ENCODE results near the gene RPA3.
A peak's percentile ranks its signal among the peaks of the same experiment; 100 is the strongest.

RPA3 gene

DNA sequence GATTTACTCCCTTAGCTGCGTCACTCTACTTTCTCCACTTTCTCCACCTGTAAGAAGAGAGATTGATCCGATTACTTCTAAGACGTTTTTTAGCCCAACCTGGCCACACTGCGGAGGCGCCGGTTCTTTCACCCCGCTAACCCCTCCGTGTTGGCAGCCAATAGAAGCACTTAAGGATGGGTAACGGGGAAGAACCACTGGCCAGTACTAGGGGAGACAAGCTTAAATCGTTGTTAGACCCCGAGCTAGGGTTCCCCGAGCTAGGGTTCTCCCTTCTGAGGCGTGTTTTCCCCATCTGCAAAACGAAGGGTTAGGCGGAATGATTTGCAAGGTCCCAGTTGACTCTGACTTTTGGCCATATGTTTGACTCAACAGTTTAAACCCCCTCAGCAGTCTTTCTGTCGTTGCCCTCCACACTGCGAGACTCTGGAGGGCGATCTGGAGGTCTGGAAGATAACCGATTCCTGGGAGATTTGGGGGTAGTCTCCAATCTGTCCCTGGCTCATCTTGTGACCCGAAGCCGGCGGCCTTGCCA lies 77.2 kb downstream of the RPA3 start:
- 0 out of 2 replicates have a peak, but pooled peaks have one; percentile 4 for TF ChIP-seq POLR2A (IDR thresholded peaks at IDR 0.05; ENCODE audit: low read depth, low read length)
- FAIRE-seq: no peak

GRCh38 chr7:7640221-7641128 lies 77.9 kb downstream of the RPA3 start, which contains the start of gene UMAD1:
Gene UMAD1 (plus strand): TSS chr7:7640752. CDS start chr7:7673372, 32,620 bp downstream.
- FAIRE-seq (peak; percentile 98), DNase-seq (ENCODE audit: insufficient read length, low spot score) (peak; percentile 97)
- peak; percentile 94 for TF ChIP-seq POLR2A (IDR thresholded peaks at IDR 0.05; ENCODE audit: low read depth, low read length)

More for the DNA sequence above, 77.2 kb downstream of the RPA3 start:
- DNase-seq (ENCODE audit: insufficient read length, low spot score): no peak

GRCh38 chr7:7639847-7640220 lies 78.6 kb downstream of the RPA3 start:
- no peak for DNase-seq (ENCODE audit: insufficient read length, low spot score)
- peak; percentile 20 for FAIRE-seq
- TF ChIP-seq POLR2A (IDR thresholded peaks at IDR 0.05; ENCODE audit: low read depth, low read length): no peak

DNA sequence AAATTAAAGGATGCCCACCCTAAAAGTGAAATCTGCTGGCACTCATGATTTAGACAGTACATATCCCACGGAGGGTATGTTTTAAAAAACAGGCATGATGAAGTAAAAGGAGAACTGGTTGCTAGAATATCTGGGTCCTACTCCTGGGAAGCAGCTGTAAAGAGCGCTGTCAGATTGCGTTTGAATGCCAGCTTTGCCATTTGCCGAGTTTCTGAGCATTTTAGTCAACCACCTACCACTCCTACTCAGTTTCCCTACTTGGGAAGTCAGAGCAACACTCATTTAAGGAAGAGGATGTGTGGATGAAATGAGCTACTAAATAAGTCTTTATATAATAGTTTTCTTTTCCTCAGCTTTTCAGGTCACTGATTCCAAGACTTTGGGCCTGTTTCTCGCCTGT lies 79.0 kb downstream of the RPA3 start:
- no peak for FAIRE-seq
- DNase-seq (ENCODE audit: insufficient read length, low spot score): no peak
- no peak for TF ChIP-seq POLR2A (IDR thresholded peaks at IDR 0.05; ENCODE audit: low read depth, low read length)

- DNase-seq (ENCODE audit: insufficient read length, low spot score) (no peak), FAIRE-seq (no peak)
- no peak for TF ChIP-seq POLR2A (IDR thresholded peaks at IDR 0.05; ENCODE audit: low read depth, low read length)
Observed at GRCh38 chr7:7630626-7631329, 87.6 kb downstream of the RPA3 start.

- no peak for DNase-seq (ENCODE audit: insufficient read length, low spot score)
- FAIRE-seq: no peak
- TF ChIP-seq POLR2A (IDR thresholded peaks at IDR 0.05; ENCODE audit: low read depth, low read length): no peak
Observed at GRCh38 chr7:7628476-7628875, 89.9 kb downstream of the RPA3 start.

GRCh38 chr7:7620644-7621210 lies 97.7 kb downstream of the RPA3 start:
- FAIRE-seq: peak; percentile 64
- TF ChIP-seq POLR2A (IDR thresholded peaks at IDR 0.05; ENCODE audit: low read depth, low read length): no peak
- no peak for DNase-seq (ENCODE audit: insufficient read length, low spot score)

GRCh38 chr7:7620236-7620635 lies 98.2 kb downstream of the RPA3 start:
- FAIRE-seq (no peak), DNase-seq (ENCODE audit: insufficient read length, low spot score) (no peak)
- TF ChIP-seq POLR2A (IDR thresholded peaks at IDR 0.05; ENCODE audit: low read depth, low read length): no peak

GRCh38 chr7:7618410-7618809 lies 100.0 kb downstream of the RPA3 start:
- no peak for DNase-seq (ENCODE audit: insufficient read length, low spot score)
- no peak for TF ChIP-seq POLR2A (IDR thresholded peaks at IDR 0.05; ENCODE audit: low read depth, low read length)
- no peak for FAIRE-seq

GRCh38 chr7:7617550-7617949 lies 100.9 kb downstream of the RPA3 start:
- DNase-seq (ENCODE audit: insufficient read length, low spot score) (no peak), FAIRE-seq (no peak)
- TF ChIP-seq POLR2A (IDR thresholded peaks at IDR 0.05; ENCODE audit: low read depth, low read length): no peak

DNA sequence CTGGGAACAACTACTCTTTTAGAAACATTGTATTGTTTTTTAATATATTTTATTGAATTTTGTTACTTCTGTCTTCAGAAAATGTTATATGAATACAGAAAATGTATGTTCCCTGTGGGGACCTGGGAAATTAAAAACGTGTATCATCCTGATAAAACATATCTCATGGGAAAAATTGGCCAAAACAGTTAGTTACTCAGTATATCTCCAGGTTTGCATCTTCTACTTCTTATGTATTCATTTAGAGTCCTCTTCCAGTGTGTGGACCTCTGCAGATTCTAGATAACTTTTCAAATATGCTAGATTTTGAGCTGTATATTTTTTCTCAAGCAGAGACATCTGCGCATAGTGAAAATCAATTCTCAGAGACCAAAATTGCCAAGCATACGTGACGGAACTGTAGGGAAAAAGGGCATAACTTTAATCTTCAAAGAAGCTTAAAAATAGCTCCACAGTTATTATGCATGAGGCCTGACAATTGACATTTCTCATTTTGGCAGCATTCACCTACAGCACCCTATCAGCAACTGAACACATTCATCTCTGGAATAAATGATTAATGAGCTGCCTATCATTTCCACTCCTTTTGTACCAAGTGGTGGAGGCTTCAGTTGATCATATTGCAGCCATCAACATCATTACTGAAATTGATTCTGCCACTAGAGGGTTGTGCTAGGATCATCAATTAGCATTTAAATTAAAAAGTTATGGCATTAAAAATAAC lies 104.2 kb downstream of the RPA3 start:
- no peak for TF ChIP-seq POLR2A (IDR thresholded peaks at IDR 0.05; ENCODE audit: low read depth, low read length)
- FAIRE-seq (no peak), DNase-seq (ENCODE audit: insufficient read length, low spot score) (no peak)

DNA sequence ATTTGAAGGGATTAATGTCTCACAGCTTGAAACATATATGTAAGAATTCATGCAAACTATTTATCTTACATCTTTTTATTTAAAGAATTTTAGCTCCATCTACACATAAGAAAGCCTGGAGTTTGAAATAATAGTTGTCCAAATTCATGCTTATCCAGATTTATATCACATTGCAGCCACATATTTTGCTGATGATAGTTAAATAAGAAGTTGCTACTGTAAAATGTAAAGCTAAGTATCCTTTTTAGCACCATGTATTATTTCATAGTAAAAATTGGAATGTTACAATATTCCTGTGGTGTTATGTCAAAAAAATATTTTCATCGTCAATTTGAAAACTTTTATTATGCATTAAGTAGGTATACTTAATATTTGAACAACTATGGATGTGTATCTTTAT lies 105.2 kb downstream of the RPA3 start:
- FAIRE-seq (peak; percentile 43), DNase-seq (ENCODE audit: insufficient read length, low spot score) (no peak)
- no peak for TF ChIP-seq POLR2A (IDR thresholded peaks at IDR 0.05; ENCODE audit: low read depth, low read length)

DNA sequence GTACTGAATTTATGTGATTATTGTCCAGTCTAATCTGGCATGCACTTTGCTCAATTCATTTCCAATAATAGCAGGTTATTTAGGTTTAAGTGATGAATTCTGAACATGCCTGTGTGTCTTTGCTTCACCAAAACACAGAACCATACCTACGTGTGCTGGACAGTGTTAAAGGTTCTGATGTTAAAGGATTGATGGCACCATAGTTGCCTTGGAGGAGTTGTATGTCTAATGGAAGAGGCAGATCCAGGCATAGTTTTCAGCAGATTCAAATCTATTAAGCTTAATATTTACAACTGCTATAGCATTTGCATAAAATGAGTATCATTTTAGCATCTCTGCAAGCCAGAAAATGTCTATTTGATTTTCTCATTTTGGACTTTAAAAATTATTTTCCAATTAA lies 105.9 kb downstream of the RPA3 start:
- FAIRE-seq: peak; percentile 81
- no peak for TF ChIP-seq POLR2A (IDR thresholded peaks at IDR 0.05; ENCODE audit: low read depth, low read length)
- DNase-seq (ENCODE audit: insufficient read length, low spot score): no peak

Data from H54 (cell line).